Hematopoietic multipotent progenitor cell treated with erythropoietin and hydrocortisone succinate and interleukin-3 and kit ligand, for 15 days (in vitro differentiated cells): ENCODE measurements around the gene MEP1B.
"Not testable (repeated sequence)": the region's sequence is repeated elsewhere in the genome, so short reads cannot be mapped to it uniquely, and the experiment has no call there.

Experiments
- DNase-seq: peaks from one replicate; pipeline ENCODE4 v3.0.0-alpha.2; 2015; ENCODE audit warnings: low spot score

MEP1B gene

GRCh38 chr18:32189790-32190189, at the start of gene MEP1B:
Gene MEP1B (plus strand): TSS chr18:32190039. CDS start chr18:32190071, 32 bp downstream.
- no peak for DNase-seq

- no peak for DNase-seq
Measured at GRCh38 chr18:32148185-32148870, 41.5 kb upstream of the MEP1B start.

- no peak for DNase-seq
Measured at GRCh38 chr18:32152705-32153448, 37.0 kb upstream of the MEP1B start.

- DNase-seq: no peak
Measured at GRCh38 chr18:32156855-32157254, 33.0 kb upstream of the MEP1B start.

GRCh38 chr18:32157580-32157979, 32.3 kb upstream of the MEP1B start:
- no peak for DNase-seq

GRCh38 chr18:32158108-32158624, 31.7 kb upstream of the MEP1B start:
- DNase-seq: peak; percentile 53

- DNase-seq: not testable (repeated sequence)
Measured at GRCh38 chr18:32158631-32159030, 31.2 kb upstream of the MEP1B start.

- no peak for DNase-seq
Measured at GRCh38 chr18:32160547-32160946, 29.3 kb upstream of the MEP1B start.

- no peak for DNase-seq
Measured at GRCh38 chr18:32167980-32168730, 21.7 kb upstream of the MEP1B start.

- DNase-seq: no peak
Measured at GRCh38 chr18:32173654-32174053, 16.2 kb upstream of the MEP1B start.

- DNase-seq: no peak
Measured at GRCh38 chr18:32174719-32175118, 15.1 kb upstream of the MEP1B start.

- no peak for DNase-seq
Measured at GRCh38 chr18:32175265-32175664, 14.6 kb upstream of the MEP1B start.

GRCh38 chr18:32176745-32177144, 13.1 kb upstream of the MEP1B start:
- DNase-seq: not testable (repeated sequence)

GRCh38 chr18:32177530-32177929, 12.3 kb upstream of the MEP1B start:
- DNase-seq: no peak

GRCh38 chr18:32183503-32183902, 6.3 kb upstream of the MEP1B start:
- no peak for DNase-seq

- DNase-seq: no peak
Measured at GRCh38 chr18:32190209-32190608, 370 bp downstream of the MEP1B start.

- no peak for DNase-seq
Measured at GRCh38 chr18:32195881-32196815, 6.3 kb downstream of the MEP1B start.

GRCh38 chr18:32200766-32201165, 10.9 kb downstream of the MEP1B start:
- no peak for DNase-seq

- DNase-seq: no peak
Measured at GRCh38 chr18:32201948-32202672, 12.3 kb downstream of the MEP1B start.

GRCh38 chr18:32208023-32208422, 18.2 kb downstream of the MEP1B start:
- DNase-seq: no peak

GRCh38 chr18:32208577-32208976, 18.7 kb downstream of the MEP1B start:
- DNase-seq: no peak
